ENCODE data around the gene LBP. TPM values are rescaled to one million over a fixed set of nuclear protein-coding genes. Genes with fewer than 3 reads are reported as not detected.

LBP gene
- total and polyA plus RNA-seq, 10 of the 15 experiments (the other 5 are each of a cell fraction or from before 2014, with no cell fraction given): 0.04 to 0.10 TPM; not detected in 8

DNA sequence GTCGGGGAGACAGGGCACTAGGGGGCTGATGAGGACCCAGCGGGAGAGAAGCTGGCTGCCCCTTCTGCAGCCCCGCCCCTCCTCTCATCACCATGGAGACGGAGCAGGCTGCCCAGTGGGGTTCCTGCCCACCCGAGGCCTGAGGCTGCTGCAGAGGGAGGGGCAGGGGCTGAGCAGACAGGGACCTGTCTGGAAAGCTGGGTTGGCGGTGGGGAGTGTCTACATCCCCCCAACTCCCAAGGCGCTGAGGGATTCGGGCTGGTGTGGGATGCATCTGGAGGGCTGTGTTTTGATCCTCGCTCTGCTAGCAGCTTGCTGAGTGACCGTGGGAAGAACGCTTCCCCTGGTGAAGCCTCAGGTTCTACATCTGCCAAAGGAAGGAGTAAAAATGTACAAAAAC, 43.5 kb upstream of the LBP start:
- ChIA-PET CTCF (interaction anchor here (0.7 kb wide), 1 partner anchor 532 kb away, joined by 4 read pairs; no protein-coding TSS in a partner anchor), SMC1A (ENCODE audit: uncharacterized antibody, unreplicated experiment) (no interaction called here), RAD21 (ENCODE audit: unreplicated experiment) (interaction anchor here (0.6 kb wide), 1 partner anchor 63 kb away, joined by 3 read pairs; no protein-coding TSS in a partner anchor), POLR2A (no interaction called here)
- Histone ChIP-seq H3K36me3 (ENCODE audit: control insufficient read depth in 2 of 2, insufficient read depth in 2 of 2, low read length in 1 of 2) (no peaks in the 10 kb centered on the region), H3K9ac (ENCODE audit: control insufficient read depth, insufficient read depth, low read length) (no peak overlapping the region), H3K9me3 (replicated peaks; ENCODE audit: control insufficient read depth, insufficient read depth, low read length) (no peaks in the 10 kb centered on the region), H4K20me1 (ENCODE audit: control insufficient read depth, insufficient read depth) (no peaks in the 10 kb centered on the region), H2AFZ (ENCODE audit: control insufficient read depth, low read depth, low read length) (no peak overlapping the region), H3K27me3 (replicated peaks in 1 of 2; ENCODE audit: control insufficient read depth in 2 of 2, insufficient read depth in 2 of 2, low read length in 1 of 2) (peaks cover 6 to 16% of the 10 kb centered on the region in 2 experiments), H3K4me1 (ENCODE audit: control insufficient read depth, insufficient read depth, low read length) (no peaks in the 10 kb centered on the region; the same call in 1 of the 2 replicates), H3K27ac (ENCODE audit: control insufficient read depth, insufficient read depth) (no peak overlapping the region), H3K4me2 (ENCODE audit: control insufficient read depth, insufficient read depth) (no peak overlapping the region), H3K4me3 (no peak overlapping the region), H3K79me2 (ENCODE audit: control insufficient read depth, insufficient read depth, low read length) (no peaks in the 10 kb centered on the region)
- WGBS (ENCODE audit: insufficient coverage, insufficient replicate concordance, low lambda C conversion rate, missing lambda C conversion rate): 3% methylated on average over 11 of the region's 11 CpGs
- BruUV-seq (replicated peaks): no TSS peak
- intact Hi-C loops (cut with micrococcal nuclease; ENCODE audit: unreplicated experiment): no loop called here
- in situ Hi-C loops (cut with MboI): no loop called here
- no peak for FAIRE-seq
- no peak for TF ChIP-seq CHD2 (IDR thresholded peaks at IDR 0.05; ENCODE audit: borderline replicate concordance, low read depth, low read length)
- no peak for TF ChIP-seq SMC3 (IDR thresholded peaks at IDR 0.05; ENCODE audit: borderline replicate concordance, low read length)
- DNase-seq (ENCODE audit: low read depth, low spot score): no peak
- no peak for ATAC-seq

DNA sequence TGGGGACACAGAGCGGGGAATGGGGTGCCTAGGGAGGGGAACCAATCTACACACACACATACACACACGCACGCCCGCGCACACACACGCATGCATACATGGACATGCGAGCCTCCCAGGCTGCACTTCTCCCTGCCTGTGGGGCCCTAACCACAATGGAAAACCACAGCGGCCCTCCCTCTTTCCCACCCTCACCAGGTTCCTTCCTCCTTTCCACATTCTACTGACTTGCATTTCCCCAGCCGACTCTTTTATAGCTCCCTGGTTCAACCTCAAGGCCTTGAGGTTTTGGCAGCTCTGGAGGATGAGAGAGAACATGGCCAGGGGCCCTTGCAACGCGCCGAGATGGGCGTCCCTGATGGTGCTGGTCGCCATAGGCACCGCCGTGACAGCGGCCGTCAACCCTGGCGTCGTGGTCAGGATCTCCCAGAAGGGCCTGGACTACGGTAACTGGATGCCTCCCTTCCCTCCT, 42.3 kb upstream of the LBP start, which contains the start of gene BPI:
TSS of gene BPI (plus strand) at position 249 of the 472 bp plus-strand sequence. CDS start at position 317, 68 bp downstream.
- no peak within 1 kb of the TSS for H3K4me3 ChIP-seq
- 27% methylated on average over 21 of the region's 21 CpGs for WGBS (ENCODE audit: insufficient coverage, insufficient replicate concordance, low lambda C conversion rate, missing lambda C conversion rate)
- no peak within 1 kb of the TSS for H3K4me2 ChIP-seq (ENCODE audit: control insufficient read depth, insufficient read depth)
- in situ Hi-C loops (cut with MboI): no loop called here
- no peaks in the 10 kb centered on the region for H4K20me1 ChIP-seq (ENCODE audit: control insufficient read depth, insufficient read depth)
- no peak within 1 kb of the TSS for H2AFZ ChIP-seq (ENCODE audit: control insufficient read depth, low read depth, low read length)
- CTCF ChIA-PET: interaction anchor here (0.7 kb wide), 1 partner anchor 83 kb away, joined by 3 read pairs; no protein-coding TSS in a partner anchor
- POLR2A ChIA-PET: no interaction called here
- RAD21 ChIA-PET (ENCODE audit: unreplicated experiment): no interaction called here
- no peaks in the 10 kb centered on the region for H3K9me3 ChIP-seq (replicated peaks; ENCODE audit: control insufficient read depth, insufficient read depth, low read length)
- H3K79me2 ChIP-seq (ENCODE audit: control insufficient read depth, insufficient read depth, low read length): no peaks in the 10 kb centered on the region
- H3K27ac ChIP-seq (ENCODE audit: control insufficient read depth, insufficient read depth): no peak within 1 kb of the TSS
- no TSS peak for BruUV-seq (replicated peaks)
- peaks cover 6 to 14% of the 10 kb centered on the region in 2 experiments for H3K27me3 ChIP-seq (replicated peaks in 1 of 2; ENCODE audit: control insufficient read depth in 2 of 2, insufficient read depth in 2 of 2, low read length in 1 of 2)
- SMC1A ChIA-PET (ENCODE audit: uncharacterized antibody, unreplicated experiment): no interaction called here
- no peak within 1 kb of the TSS for H3K9ac ChIP-seq (ENCODE audit: control insufficient read depth, insufficient read depth, low read length)
- FAIRE-seq (no peak), ATAC-seq (no peak), DNase-seq (ENCODE audit: low read depth, low spot score) (no peak)
- peak; percentile 26; the same call in 1 of the 2 replicates for TF ChIP-seq RUNX3 (IDR thresholded peaks at IDR 0.05; ENCODE audit: low read length)
- TF ChIP-seq YBX1 (IDR thresholded peaks at IDR 0.05): no peak
- intact Hi-C loops (cut with micrococcal nuclease; ENCODE audit: unreplicated experiment): no loop called here
- no peaks in the 10 kb centered on the region for H3K36me3 ChIP-seq (ENCODE audit: control insufficient read depth in 2 of 2, insufficient read depth in 2 of 2, low read length in 1 of 2)
- H3K4me1 ChIP-seq (ENCODE audit: control insufficient read depth, insufficient read depth, low read length): no peaks in the 10 kb centered on the region; the same call in 1 of the 2 replicates

All from GM12878 (cell line).